CD4-positive, alpha-beta T cell treated with Interleukin-17A for 4 hours (primary cell): ENCODE data around the gene IL1RAPL1.

ENCODE experiments used
- DNase-seq: peaks from one replicate; pipeline ENCODE4 v3.0.0-alpha.2; 2020; ENCODE audit warnings: mixed read lengths

IL1RAPL1 gene

DNA sequence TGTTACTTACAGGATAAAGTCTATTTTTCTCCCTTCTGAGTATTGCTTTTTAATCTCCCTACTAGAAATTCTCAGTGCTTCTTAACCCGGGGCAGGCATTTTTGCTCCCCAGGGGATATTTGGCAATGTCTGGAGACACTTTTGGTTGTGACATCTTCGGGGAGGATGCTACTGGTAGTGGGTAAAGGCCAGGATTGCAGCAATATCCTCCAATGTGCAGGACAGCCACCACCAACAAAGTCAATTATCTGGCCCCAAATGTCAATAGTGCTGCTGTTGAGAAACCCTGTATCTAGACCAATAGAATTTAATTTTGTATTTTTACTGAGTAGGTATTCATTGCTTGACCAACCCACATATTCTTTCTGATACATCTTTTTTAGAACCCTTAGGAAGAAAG is 958.6 kb downstream of the IL1RAPL1 start:
- DNase-seq = no peak

DNA sequence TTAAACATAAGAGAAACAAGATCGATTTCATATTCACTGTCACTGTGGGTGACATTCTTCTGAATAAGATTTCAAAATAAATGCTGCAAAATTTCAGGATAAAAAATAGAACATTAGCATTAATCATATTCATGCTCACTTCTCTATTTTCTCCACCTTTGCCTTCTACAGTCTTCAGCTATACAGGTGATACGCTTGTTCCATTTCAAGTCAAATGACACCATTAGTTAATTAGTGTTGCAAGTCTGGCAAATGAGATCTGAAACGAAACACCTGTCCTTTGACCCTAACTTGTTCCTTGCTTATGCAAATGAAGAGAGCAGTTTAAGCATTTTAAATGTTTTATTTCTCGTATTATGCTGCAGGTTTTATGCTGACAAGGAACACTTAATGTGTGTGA is 960.6 kb downstream of the IL1RAPL1 start:
- no peak for DNase-seq

DNA sequence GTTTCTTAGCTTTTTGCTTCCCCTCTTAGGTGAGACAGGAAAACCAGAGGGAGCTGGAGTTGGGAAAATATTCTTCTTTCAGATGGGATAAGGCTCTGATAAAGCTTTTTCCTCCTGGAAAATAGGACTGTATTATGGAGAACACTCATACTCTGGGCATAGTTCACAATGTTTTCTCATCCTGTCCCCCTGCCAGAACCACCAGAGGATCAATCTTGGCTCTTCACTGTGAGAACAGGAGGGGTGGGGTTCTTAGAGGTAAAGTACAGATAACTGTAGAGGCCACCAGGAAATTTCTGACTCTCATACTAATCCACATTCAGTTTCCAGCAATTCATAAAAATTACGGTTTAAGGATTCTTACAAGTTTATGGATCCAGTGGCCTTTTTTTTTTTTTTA is 966.3 kb downstream of the IL1RAPL1 start:
- DNase-seq = no peak

DNA sequence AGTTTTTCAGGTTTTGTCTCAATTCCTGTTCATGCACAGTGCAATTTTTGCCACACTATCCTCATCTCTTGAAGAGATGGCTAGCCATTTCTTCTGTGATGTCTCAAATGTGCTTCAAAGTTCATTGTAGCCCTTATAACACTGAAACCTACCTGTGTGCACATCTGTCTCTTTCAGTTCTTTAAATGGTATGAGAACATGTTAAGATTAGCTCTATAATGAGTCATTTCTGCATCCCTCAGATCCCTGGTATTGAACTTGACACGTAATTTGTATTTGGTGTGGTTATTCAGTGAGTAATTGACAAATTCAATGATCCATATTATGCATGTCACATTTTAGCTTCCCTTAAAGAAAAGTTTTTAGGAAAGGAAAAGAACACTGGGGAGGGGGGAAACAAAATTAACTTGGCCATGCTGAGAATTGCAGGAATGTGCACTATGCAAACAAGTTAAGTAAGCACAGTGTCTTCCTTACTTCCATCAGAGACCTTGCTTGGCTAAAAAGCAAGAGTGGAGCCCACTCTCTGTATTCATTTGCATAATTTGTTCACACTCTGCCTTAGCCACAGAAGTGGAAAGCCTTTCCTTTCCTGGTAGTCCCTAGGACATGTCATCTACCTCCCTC is 968.3 kb downstream of the IL1RAPL1 start:
- DNase-seq = no peak

DNA sequence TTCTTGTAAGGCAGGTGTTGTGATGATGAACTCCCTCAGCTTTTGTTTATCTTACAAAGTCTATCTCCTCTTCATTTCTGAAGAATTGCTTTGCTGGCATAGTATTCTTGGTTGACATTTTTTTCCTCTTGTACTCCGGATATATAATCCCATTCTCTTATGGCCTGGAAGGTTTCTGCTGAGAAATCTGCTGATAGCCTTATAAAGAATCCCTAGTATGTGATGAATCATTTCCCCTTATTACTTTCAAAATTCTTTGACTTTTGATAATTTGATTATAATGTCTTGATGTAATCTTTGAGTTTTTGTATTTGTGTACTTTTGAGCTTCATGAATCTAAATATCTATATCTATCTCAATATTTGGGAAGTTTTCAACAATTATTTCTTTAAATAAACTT is 972.8 kb downstream of the IL1RAPL1 start:
- no peak for DNase-seq

DNA sequence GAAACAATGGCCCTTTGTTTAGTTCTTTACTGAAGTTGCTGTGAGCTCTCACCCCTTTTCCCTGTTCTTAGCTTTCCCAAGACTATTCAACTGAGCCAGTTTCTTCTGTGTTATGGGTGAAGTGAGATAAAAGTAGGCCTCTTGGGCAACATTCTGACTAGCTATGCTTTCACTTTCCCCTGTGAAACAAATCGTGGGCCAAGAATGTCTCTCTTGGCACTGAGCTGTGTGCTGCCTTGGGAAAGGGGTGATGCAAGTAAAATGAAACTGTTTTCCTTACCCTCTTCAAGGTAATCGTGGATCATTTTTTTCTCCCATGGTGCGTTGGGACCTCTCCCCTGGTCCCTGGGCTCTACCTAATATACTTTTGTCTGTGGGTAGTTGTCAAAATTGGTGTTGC is 974.2 kb downstream of the IL1RAPL1 start:
- DNase-seq = no peak

DNA sequence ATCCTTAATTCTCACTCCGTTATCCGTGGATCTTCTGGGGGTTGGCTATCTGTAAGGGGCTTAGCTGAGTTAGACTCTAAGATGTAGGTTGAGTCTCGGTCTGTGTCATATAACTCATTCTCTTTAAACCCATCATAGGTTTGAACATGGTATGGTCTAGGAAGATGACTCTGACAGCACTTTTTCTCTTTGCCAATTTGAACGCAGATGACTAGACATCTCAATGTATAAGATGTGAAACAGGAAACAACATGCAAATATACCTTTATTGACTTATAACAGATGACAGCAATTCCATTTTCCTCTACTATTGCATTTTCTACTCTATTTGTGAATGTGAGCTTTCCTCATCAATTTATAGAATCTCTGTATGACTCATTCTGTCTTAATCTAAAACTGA is 993.3 kb downstream of the IL1RAPL1 start:
- DNase-seq = no peak

DNA sequence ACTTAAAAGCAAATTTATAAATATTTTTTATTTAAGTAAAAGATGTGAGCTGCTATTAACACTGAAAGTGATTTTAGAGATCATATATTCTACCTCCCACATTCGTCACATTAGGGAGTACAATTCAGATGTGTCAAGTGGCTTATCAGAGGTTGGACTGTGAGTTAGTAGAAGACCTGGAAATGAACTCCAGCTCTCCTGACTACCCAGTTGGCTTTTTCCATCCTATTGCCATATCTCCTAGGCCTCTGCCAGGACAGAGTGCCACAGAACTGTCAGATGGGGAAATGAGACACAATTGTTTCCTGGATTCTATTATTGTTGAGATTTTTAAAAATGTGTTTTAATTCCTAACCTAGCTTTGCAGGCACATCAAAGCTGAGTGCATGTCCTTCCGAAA is 994.0 kb downstream of the IL1RAPL1 start:
- DNase-seq = no peak

DNA sequence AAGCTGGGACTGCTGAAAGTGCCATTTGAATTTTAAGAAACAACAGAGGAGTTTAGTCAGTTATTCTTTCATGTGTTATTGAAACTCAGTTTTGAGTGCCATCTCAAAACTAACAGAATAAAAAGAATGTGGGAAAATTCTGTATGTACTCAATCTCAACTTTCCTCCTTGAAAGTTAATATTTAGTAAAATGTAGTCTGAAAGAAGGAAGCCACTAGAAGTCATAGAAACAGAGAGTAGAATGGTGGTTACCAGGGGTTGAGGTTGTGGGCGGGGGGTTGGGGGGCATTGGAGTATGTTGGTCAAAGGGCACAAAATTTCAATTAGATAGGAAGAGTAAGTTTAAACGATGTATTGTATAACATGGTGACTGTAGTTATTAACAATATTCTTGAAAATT is 999.9 kb downstream of the IL1RAPL1 start:
- DNase-seq = no peak

DNA sequence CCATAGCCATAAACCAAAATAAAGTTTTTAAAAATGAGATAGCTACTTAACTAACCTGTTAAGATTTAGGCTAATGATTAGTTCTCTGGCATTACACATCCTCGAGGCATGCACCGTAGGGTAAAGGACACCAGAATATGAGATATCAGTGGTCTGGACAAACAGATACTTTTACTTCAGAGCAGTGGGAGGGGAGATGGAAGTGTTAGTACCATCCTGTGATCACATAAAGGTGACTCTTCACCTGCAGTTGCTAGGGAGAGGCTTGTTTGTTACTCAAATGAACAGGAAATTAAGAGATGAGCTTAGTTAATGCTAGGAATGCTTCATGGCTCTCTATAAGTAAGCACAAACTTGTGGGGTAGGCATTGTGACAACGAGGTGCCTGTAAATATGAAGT is 1003.7 kb downstream of the IL1RAPL1 start:
- no peak for DNase-seq

DNA sequence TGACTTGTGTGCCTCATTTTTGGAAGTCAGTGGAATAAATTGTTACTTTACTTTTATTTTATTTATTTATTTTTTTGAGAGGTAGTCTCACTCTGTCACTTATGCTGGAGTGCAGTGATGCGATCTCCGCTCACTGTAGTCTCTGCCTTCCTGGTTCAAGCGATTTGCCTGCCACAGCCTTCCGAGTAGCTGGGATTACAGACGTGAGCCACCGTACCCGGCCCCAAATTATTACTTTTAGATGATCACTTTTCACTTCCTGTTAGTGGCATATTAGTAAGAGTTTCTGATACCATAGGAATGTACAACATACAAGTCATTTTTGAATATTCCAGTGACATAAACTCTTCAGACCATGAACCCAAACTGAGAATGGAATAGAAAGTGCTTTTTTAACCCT is 1017.1 kb downstream of the IL1RAPL1 start:
- DNase-seq = no peak

DNA sequence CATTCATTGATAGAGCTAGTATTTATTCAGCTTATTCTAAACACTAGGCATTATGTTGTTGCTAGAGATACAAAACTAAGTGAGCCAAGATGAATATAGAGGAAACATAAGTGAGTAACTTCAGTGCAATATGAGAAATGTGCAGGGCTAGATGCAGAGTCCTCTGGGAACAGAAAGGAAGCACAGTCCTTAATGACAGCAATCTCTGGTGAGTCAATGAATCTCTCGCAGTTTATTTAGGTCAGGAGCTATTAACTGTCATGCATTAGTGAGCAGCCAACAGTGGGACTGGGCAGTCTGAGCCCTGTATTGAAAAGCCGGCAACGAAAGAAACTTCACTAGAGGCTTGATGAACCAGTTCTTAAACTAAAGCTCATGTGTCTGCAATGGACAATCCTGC is 1030.0 kb downstream of the IL1RAPL1 start:
- DNase-seq = no peak

DNA sequence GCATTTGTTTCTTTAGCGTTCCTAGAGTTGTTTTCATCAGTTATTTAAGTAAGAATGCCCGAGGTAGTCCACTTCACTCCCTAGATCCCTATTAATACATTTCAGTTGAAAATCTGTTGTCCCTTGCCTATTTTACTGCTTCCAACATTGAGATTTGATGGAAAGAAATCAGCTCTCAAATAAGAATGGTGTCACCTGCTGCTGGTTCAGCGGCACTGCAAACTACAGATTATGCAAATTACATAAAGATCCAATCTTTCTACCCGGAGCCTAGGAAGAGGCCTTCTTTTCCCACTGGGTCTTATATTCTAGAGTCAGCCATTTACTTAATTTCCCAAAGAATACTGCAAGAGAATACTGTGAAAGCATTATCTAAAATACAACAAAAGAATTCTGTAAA is 1030.5 kb downstream of the IL1RAPL1 start:
- DNase-seq = no peak

DNA sequence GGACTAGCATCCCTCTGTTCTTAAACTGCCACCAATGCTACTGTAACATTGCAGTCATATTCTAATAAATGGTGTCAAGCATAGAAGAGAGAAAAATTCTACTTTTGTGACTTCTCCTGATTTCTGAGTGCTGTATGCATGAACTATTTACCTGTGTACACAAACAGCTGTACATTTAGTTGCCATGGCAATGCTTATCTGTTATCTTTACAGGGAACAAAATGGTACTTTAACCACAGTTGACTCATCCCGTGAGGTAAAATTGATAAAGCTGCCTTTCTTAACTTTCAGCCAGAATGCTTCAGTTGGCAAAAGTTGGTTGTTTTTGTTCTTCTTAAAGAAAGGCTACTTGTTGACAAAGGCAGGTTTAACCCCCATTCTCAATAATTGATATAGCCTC is 1040.6 kb downstream of the IL1RAPL1 start:
- DNase-seq = no peak

DNA sequence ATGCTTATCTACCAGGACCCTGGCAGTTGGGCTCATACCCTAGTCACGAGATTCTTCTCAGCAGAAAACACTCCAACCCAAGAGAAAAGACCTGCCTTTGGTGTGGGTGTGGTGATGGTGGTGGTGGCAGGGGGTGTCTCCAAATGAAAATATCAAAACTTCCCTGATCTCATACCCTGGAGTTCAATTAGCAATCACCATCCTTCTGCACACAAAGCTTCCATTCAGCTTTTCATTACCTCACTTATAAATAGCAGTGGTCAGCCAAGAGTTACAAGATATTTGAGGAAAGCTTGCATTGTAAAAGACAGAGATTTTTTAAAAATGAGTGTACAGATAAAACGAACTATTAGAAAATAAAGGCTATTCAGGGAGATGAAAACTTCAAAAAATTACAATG is 1047.3 kb downstream of the IL1RAPL1 start:
- DNase-seq = no peak

DNA sequence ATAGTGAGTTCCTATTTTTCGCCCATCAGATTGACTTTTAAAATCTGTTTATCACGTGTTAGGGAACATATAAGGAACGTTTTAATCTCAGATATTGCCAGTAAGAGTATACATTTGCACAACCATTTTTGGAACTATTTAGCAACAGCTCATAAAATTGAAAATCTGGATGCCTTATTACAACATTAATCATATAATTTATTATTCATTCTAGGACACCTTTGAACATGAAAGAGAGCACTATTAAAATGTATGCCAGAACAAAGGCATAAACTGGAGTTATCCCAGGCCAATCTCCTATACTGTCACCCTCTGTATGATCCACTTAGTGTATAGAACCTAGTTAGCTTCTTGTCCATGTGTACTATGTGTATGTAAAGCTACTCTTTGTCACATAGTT is 1049.1 kb downstream of the IL1RAPL1 start:
- DNase-seq = no peak

DNA sequence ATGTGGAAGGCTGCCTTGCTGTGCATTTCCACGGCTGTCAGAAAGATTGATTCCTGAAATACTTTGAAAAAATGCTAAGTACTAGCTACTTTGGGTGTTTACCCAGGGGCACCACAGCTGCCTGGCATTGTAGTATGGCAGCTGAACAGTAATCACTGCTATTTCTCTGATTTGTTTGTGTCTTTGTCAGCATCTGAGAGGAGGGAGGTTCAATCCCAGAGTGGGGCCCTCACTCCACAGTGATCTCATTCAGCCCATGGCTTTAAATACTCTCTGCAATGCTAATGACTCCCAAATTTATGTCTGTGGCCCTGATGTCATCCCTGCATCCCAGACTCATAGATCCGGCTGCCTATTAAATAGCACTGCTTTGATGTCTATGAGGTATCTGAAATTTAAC is 1052.9 kb downstream of the IL1RAPL1 start:
- DNase-seq = no peak

DNA sequence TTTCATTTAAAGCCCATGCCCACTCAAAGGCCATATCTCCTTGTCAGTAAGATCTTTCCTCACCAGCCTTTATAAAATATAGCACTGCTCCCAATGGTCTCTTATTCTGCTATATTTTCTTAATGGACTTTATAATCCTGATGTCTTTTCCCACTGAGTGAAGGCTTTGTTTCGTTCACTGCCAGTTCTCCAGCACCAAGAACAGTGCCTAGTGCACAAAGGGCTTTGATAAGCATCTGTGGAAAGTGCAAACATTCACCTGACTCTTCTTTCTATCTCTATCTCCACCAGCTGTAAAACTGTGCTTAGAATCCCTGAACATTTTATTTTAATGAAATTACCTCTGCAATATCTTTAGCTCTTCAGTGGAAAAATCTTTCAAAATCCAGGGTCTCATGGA is 1054.2 kb downstream of the IL1RAPL1 start:
- DNase-seq = no peak

DNA sequence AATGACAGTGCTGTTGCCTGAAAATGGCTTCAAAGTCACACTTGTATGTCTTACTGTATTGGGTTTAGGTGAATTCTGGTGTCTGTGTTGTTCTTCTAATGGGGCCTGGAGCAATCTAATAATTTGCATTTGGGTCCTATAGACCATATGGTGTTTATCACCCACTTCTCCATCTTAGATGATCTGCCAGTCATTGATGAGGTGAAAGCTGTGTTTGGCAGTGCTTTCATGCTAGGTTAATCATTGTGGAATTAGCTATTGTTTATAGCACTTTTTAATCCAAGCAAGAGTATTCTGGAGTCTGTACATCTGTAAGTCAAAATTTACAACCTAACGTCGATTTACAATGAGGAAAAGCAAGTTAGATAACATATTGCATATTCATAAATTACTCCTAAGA is 1055.9 kb downstream of the IL1RAPL1 start:
- DNase-seq = no peak

DNA sequence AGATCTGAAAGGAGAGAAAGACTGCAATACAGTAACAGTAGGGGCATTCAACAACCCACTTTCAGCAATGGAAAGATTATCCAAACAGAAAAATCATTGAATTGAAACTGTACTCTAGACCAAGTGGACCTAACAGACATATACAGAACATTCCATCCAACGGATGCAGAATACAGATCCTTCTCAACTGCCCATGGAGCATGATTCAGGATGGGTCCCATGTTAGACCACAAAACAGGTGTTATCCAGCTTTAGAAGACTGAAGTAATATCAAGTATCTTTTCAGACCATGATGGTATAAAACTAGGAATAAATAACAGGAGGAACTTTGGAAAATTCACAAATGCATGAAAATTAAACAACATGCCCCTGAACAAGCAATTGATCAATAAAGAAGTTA is 1060.9 kb downstream of the IL1RAPL1 start:
- no peak for DNase-seq

DNA sequence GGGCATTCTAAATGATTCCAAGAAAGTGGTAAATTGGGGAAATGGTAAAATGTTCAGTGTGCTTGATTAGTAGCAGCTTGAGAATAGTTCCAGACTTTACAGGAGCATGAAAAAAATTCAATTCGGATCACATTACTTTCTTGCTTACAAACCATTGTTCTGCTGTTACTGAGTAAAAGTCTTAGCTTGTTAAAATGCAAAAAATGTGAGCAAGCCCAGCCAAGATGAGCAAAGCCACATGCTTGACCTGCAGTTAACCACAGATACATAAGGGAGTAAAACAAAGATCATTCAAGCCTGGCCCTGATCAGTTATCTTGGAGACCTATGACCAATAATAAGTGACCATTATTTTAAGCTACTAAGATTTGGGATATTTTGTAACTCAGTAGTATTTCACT is 1065.2 kb downstream of the IL1RAPL1 start:
- DNase-seq = no peak

DNA sequence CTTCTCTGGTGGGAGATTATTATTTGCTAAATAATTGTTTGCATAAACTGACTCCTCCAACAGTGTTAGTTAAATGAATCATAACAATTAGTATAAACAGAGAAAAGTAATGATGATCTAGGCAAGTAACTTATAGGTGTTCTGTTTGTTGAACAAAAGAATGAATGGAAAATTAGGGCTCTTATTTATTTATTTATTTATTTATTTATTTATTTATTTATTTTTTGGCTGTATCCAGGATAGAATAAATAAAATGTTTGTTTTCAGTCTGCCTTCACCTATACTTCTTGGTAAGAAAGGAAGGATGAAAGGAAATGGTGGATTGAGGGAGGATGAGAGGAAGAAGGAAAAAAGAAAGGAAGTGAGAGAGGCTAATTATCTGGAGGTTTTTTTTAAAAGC is 1066.5 kb downstream of the IL1RAPL1 start:
- no peak for DNase-seq

DNA sequence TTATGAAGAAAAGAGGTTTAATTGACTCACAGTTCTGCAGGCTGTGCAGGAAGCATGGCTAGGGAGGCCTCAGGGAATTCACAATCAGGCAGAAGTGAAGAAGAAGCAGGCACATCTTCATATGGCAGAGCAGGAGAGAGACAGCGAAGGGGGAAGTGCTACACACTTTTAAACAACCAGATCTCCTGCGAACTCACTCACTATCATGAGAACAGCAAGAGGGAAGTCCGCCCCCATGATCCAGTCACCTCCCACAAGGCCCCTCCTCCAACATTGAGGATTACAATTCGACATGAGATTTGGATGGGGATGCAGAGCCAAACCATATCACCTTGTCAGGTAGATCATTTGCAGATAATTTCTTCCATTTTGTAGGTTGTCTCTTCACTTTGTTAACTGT is 1072.7 kb downstream of the IL1RAPL1 start:
- no peak for DNase-seq

DNA sequence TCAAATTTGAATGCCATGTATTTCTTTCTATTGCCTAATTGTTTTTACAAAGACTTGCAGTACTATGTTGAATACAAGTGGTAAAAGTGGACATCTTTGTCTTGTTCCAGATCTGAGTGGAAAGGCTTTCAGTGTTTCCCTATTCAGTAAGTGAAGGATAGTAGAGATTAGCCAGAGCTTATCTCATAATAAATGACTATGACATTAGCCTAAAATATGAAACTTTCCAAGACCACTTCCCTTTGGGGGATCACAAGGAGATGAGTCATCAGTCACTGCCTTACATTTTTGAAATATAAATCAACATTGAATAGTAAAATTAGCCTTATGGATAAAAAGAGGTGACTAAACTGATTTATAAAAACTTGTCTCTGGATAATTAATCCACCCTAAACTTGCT is 1074.0 kb downstream of the IL1RAPL1 start:
- no peak for DNase-seq

DNA sequence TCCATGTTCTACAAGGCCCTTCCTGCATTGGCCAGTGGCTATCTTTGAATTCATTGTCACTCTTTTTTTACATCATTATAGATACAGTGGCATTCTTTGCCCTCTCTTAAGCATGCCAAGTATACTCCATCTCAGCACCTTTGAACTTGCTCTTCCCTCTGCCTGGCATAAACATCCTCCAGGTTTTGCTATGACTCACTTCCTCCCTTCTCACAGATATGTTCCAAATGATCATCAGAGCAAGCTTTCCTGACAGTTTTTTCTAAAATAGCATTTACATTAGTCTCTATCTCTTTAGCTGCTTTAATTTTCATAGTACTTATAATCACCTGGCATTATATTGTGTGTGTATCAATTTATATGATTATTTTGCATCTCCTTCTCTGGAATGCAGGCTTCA is 1074.9 kb downstream of the IL1RAPL1 start:
- DNase-seq = no peak
